Erythroblast (primary cell): ENCODE measurements around the gene FOXB2.

ENCODE experiments used
- GATA1 ChIP-seq: IDR thresholded peaks from 2 replicates; pipeline ENCODE4 v1.6.1; 2011; ENCODE audit warnings: low read depth, mild to moderate bottlenecking, control low read depth, low read length, moderate library complexity
- POLR2A ChIP-seq: IDR thresholded peaks from 2 replicates; pipeline ENCODE4 v1.6.1; 2011; ENCODE audit warnings: mild to moderate bottlenecking, low read length

GRCh38 chr9:77013206-77013931 is 6.1 kb upstream of the FOXB2 start:
- TF ChIP-seq POLR2A (no peak), GATA1 (no peak)
